Measurements from ENCODE around the gene FYB1.

FYB1 gene

DNA sequence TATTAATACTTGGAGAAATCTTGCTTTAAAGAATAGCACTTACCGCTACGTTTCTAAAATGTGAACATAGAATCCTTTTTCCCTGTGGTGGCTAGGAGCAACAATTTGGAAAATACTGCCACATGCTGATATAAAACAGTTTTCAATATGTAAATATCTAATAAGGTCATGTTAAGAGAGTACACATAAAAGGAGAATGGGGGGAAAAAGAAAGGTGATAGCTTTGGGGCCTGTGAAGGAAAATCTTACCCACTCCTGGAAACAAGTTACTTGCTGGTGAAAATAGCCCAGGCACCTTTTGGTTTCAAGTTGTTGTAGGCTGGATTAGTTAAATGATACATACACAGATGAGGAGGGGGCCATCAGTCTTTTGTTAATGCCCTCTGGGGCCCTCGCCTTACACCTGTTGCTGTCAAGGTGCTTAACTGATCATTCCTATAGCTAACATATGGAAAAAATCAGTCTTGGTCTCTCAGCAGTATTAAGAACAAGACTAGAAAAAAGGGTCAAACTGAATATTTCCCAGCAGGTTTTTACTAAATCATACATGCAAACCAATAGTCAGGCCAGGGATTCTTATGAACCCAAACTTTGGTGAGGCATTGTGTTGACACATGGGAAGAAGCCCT is 24.1 kb downstream of the FYB1 start:
- no peak overlapping the region for H3K4me3 ChIP-seq (ENCODE audit: low read depth, low read length)
- TF ChIP-seq, protein P1, sequence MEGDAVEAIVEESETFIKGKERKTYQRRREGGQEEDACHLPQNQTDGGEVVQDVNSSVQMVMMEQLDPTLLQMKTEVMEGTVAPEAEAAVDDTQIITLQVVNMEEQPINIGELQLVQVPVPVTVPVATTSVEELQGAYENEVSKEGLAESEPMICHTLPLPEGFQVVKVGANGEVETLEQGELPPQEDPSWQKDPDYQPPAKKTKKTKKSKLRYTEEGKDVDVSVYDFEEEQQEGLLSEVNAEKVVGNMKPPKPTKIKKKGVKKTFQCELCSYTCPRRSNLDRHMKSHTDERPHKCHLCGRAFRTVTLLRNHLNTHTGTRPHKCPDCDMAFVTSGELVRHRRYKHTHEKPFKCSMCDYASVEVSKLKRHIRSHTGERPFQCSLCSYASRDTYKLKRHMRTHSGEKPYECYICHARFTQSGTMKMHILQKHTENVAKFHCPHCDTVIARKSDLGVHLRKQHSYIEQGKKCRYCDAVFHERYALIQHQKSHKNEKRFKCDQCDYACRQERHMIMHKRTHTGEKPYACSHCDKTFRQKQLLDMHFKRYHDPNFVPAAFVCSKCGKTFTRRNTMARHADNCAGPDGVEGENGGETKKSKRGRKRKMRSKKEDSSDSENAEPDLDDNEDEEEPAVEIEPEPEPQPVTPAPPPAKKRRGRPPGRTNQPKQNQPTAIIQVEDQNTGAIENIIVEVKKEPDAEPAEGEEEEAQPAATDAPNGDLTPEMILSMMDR (IDR thresholded peaks at IDR 0.05; ENCODE audit: low read depth, low read length, missing control alignments), result no peak
- no peak for DNase-seq (ENCODE audit: low read depth)

DNA sequence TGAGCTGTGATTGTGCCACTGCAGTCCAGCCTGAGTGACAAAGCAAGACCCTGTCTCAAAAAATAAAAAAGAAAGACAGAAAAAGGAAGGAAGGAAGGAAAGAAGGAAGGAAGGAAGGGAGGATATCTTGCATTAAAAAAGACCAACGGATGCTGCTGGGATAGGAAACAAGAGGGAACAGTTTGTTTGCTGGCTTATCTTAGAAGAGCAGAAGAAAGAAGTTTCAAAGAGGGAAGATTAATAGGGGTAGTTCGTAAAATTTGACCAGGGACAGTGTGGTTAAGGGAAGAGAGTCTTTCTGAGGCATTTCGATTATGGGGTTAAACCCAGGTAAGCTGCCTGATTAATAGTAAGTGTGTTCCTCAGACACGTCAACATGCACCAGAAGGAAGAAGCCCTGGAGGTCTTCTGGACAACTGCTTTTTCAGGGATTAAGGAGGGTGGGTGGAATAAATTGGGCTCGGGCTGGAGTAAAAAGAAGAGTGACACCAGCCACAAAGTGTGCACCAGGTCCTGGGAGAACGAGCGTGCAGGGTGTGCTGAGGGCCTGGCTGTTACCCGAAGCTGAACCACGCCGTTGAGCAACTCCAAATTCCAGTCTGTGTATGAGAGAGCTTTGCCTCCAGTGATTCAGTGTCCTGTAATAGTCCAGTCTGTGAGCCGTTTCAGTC is 24.8 kb downstream of the FYB1 start:
- DNase-seq (ENCODE audit: low read depth), result no peak
- TF ChIP-seq, protein P1 (IDR thresholded peaks at IDR 0.05; ENCODE audit: low read depth, low read length, missing control alignments), result no peak
- H3K4me3 ChIP-seq (ENCODE audit: low read depth, low read length), result no peak overlapping the region

DNA sequence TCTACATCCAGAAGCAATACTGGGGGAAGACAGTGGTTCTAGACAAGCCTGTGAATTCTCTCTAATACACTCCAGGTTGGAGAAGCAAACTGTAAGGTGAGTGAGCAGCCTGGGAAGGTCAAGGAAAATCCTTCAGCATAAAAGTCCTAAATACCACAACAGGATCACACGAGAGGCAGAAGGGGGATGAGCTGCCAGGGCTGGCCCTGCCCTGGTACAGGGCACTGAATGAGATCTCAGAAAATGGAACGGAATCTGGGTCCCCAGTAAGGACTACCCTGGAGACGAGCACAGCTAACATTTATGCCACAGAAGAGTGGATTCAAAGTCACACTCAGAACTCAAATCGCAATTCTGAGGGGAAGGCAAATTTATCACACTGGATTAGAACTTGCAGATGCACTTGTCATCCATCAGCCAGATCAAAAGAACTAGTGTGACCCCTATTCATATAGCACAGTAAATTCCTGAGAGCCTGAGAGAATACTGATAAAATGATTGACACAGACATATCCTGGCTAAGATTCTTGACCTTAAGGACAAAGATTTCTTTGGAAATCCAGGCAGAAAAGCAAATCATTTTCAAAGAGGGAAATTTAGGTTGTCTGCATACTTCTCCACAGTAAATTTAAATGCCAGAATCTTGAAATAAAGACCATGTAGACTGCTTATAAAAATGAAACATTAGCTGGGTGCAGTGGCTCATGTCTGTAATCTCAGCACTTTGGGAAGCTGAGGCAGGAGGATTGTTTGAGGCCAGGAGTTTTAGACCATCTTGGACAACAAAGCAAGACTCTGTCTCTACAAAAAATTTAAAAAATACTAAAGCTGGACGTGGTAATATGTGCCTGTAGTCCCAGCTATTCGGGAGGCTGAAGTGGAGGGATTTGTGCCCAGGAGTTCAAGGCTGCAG is 25.6 kb downstream of the FYB1 start:
- TF ChIP-seq, protein P1 (IDR thresholded peaks at IDR 0.05; ENCODE audit: low read depth, low read length, missing control alignments), result no peak
- no peak for DNase-seq (ENCODE audit: low read depth)

DNA sequence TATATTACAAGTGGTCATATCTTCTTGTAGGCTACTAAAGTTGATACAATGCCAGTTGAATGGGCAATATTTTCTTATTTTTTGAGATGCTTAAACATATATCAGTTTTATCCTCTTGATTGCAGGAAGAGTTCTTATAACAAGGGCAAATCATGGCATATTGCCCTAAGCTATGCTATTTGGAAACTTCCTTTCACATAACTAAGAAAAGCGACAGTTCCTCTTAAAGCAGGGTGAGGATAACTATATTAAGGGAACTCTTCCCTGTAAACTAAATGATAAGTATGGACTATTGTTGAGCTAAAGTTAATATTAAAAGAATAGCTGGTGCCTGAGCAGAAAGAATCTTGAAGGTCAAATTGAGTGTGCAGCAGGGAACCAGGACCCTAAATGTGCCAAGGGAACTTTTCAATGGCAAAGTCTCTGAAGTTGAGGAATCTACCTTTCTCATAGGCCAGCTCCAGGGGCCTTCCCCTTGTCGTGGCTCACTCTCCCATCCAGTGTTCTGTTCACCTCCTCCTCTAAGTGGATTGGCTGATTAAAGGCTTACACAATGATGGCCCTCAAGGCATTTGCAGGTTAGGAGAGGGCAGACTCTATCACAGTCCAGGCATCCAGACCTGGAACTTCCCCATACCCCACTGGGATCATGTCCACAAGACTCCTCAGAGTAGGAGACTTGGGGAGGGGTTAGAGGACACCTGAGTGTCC is 26.8 kb downstream of the FYB1 start:
- TF ChIP-seq, protein P1 (IDR thresholded peaks at IDR 0.05; ENCODE audit: low read depth, low read length, missing control alignments), result no peak
- no peak for DNase-seq (ENCODE audit: low read depth)
- no peak overlapping the region for H3K4me3 ChIP-seq (ENCODE audit: low read depth, low read length)

More for the DNA sequence above, 25.6 kb downstream of the FYB1 start:
- H3K4me3 ChIP-seq (ENCODE audit: low read depth, low read length), result no peak overlapping the region

DNA sequence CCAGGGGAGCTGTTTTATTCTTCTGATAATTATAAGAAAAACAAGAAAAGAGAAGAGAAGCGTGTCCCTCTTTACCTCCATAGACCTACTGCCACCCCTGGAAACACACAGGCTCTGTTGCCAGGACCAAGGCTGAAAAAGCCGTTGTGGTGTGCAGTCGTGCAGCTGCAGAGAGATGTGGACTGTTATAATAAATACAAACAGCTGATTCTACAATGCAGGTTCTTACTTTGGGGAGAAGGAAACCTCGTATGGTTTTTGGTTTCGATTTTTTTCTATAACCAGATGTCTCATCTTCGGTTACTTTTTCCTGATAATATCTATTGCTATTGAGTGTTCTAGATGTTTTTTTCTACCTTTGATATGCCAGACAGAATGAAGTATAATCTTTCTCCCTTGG is 28.1 kb downstream of the FYB1 start:
- TF ChIP-seq, protein P1 (IDR thresholded peaks at IDR 0.05; ENCODE audit: low read depth, low read length, missing control alignments), result no peak
- DNase-seq (ENCODE audit: low read depth), result no peak
- H3K4me3 ChIP-seq (ENCODE audit: low read depth, low read length), result no peak overlapping the region

DNA sequence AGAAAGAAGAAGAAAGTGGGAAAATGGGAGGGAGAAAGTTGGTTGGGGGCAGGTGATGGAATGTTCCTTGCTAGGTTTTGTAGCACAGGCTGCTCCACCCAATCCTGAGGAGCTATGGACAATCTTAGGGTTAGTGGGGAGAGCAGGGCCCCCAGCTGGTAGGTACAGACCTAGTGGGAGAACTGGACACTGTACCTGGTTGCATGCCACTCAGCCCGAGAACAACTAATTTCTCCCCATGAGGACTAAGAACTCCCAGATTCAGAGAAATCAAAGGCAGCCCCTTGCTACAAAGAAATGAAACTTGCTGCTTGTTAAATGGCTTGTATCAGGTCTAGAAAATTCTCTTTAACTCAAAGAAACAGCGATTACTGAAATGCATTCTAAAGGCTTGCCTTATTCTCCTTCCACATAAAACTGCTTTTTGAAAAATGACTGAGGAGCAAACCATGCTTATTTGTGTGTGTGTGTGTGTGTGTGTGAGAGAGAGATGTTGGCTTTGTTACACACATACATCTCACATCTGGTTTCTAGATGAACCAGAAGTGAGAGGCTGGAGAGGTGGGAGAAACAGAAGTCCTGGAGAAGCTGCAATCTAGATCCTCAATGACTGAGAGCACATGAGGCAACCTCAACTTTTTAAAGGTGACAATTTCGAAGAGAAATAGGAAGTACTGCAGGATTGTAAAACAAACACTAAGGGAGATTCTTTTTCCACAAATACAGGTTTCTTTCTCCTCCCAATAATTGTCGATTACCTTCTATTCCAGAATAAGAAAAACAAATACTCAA is 28.9 kb downstream of the FYB1 start:
- TF ChIP-seq, protein P1 (IDR thresholded peaks at IDR 0.05; ENCODE audit: low read depth, low read length, missing control alignments), result no peak
- DNase-seq (ENCODE audit: low read depth), result no peak
- no peak overlapping the region for H3K4me3 ChIP-seq (ENCODE audit: low read depth, low read length)

Data from GM12864 (cell line).